Thyroid gland (tissue), 4 donors: ENCODE results near the gene FREY1.

Experiments
- CTCF ChIP-seq, 6 experiments: fragments of 200-600 bp in 3 of 6; fragments of 450-650 bp in 3 of 6; sonication (generic) in 3 of 6; IDR thresholded peaks; one replicate each; pipeline ENCODE4 v1.5.1; 2016 to 2019; ENCODE audit warnings: antibody characterized with exemption in 6 of 6, mild to moderate bottlenecking in 2 of 6, inconsistent platforms in 1 of 6, moderate library complexity in 1 of 6
- POLR2A ChIP-seq, 2 donors: fragments of 450-650 bp; IDR thresholded peaks; one replicate each; pipeline ENCODE4 v1.6.1; 2017; ENCODE audit warnings: antibody characterized with exemption in 2 of 2, mild to moderate bottlenecking in 2 of 2, moderate library complexity in 1 of 2

- no peak for TF ChIP-seq CTCF (IDR thresholded peaks at IDR 0.05)
- TF ChIP-seq POLR2A (IDR thresholded peaks at IDR 0.05) = no peak
Measured at GRCh38 chr11:45860348-45860747, 46.7 kb downstream of the FREY1 start.
